ENCODE results near the gene KCNQ1. TPM values are rescaled to one million over a fixed set of nuclear protein-coding genes. Genes with fewer than 3 reads are reported as not detected.
A peak's percentile ranks its signal among the peaks of the same experiment; 100 is the strongest.

Gene KCNQ1
- total and polyA plus RNA-seq, 9 of the 15 experiments (the other 6 are each of a cell fraction or from before 2014, with no cell fraction given) = 0.44 TPM; not detected in 8

DNA sequence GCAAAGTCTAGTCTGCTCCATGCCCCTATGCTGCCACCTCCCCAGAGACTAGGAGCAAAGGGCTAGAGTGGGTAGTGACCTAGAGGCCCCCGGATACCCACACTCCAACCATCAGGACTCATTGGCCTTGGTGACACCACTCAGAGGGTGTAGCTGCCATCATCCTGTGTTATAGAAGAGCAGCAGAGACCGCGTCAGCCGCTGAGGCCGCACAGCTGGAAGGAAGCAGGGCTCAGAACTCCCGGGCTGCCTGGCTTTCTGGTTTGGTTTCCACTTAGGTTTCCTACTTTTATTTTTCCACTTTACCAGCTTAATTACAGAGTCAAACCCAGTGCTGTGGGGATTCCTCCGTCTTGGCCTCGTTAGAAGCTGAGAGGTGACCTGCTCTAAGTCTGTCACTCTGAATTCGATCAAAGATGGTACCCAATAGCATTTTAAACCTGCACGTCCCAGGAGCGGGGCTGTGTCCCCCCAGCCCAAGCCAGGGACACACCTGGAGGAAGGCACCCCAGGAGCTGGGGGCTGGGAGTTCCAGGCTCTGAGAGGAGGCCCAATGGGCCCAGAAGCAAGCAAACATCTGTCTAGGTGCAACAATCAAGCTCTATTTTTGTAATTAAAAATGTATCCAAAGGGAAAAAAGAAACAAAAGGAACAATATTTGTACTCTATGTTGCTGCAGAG lies 442.8 kb downstream of the KCNQ1 start:
- ATAC-seq = no peak
- ChIA-PET POLR2A (interaction anchor here (0.6 to 1.0 kb wide), 4 partner anchors 47 to 319 kb away, joined by 3 to 4 read pairs (median 3); no protein-coding TSS in a partner anchor), CTCF (ENCODE audit: low intra/inter-chr PET ratio) (interaction anchor here (0.6 to 10.6 kb wide), 3 partner anchors 300 to 354 kb away, joined by 3 to 228 read pairs (median 3); no protein-coding TSS in a partner anchor)
- Histone ChIP-seq H3K27me3 (ENCODE audit: control insufficient read depth in 2 of 2, insufficient read depth in 2 of 2, low read length in 2 of 2) (0 out of 5 replicates have a peak, but pooled peaks cover 0 to 5% of the 10 kb centered on the region in 2 experiments), H3K79me2 (ENCODE audit: control insufficient read depth, insufficient read depth, low read length) (no peaks in the 10 kb centered on the region), H3K4me1 (replicated peaks in 1 of 2; ENCODE audit: control insufficient read depth in 2 of 2, insufficient read depth in 2 of 2, low read length in 2 of 2) (peaks cover 37 to 87% of the 10 kb centered on the region in 2 experiments), H3K4me3 (no peak overlapping the region), H4K20me1 (replicated peaks; ENCODE audit: control insufficient read depth, insufficient read depth, low read length) (no peaks in the 10 kb centered on the region), H3K9me3 (replicated peaks; ENCODE audit: control insufficient read depth, insufficient read depth, low read depth, low read length) (no peaks in the 10 kb centered on the region), H2AFZ (ENCODE audit: low read depth, low read length) (no peak overlapping the region), H3K36me3 (ENCODE audit: control insufficient read depth, insufficient read depth, low read length) (no peaks in the 10 kb centered on the region), H3K27ac (ENCODE audit: extremely low read depth, low read depth, low read length) (no peak overlapping the region), H3K9ac (ENCODE audit: insufficient read depth in 1 of 2, low read depth in 2 of 2, low read length in 2 of 2) (0 out of 4 replicates have a peak overlapping the region, but pooled peaks of 1 of the 2 experiments have one; percentile 36), H3K9me1 (ENCODE audit: control insufficient read depth, insufficient read depth, low read length) (no peaks in the 10 kb centered on the region), H3K4me2 (ENCODE audit: insufficient read depth, low read length) (no peak overlapping the region)
- intact Hi-C loops (cut with micrococcal nuclease) = loop anchor here (1.0 to 10.0 kb wide), 4 partner anchors 190 to 459 kb away; partner anchors contain the start of gene KCNQ1OT1
- TF ChIP-seq ZNF551 (CRISPR knock-in tag; IDR thresholded peaks at IDR 0.05) = no peak
- TF ChIP-seq HNRNPLL (IDR thresholded peaks at IDR 0.05; ENCODE audit: low read depth, low read length, poor library complexity, severe bottlenecking) = no peak
- peak; percentile 91 for TF ChIP-seq ZBTB33 (CRISPR knock-in tag; IDR thresholded peaks at IDR 0.05)
- TF ChIP-seq MLX (CRISPR knock-in tag; conservative IDR thresholded peaks at IDR 0.05) = no peak
- WGBS (ENCODE audit: insufficient coverage, low coverage, missing lambda C conversion rate) = 63% methylated on average over 10 of the region's 11 CpGs
- no peak for FAIRE-seq
- in situ Hi-C loops (cut with MboI) = loop anchor here (5.0 kb wide), 1 partner anchor 355 kb away; no protein-coding TSS in a partner anchor
- no peak for DNase-seq (ENCODE audit: extremely low read depth in 1 of 4, low spot score in 3 of 4)
- BruUV-seq (replicated peaks) = no TSS peak
